Measurements from ENCODE around the gene CLEC16A. TPM values are rescaled to one million over a fixed set of nuclear protein-coding genes. Genes with fewer than 3 reads are reported as not detected.
"Not testable (repeated sequence)": the region's sequence is repeated elsewhere in the genome, so short reads cannot be mapped to it uniquely, and the experiment has no call there.

Gene CLEC16A
- total and polyA plus RNA-seq, 2 experiments from 2014 or later: 9.9 to 24.1 TPM

GRCh38 chr16:10929097-10929496 lies 15.3 kb upstream of the CLEC16A start:
- H3K27ac ChIP-seq (ENCODE audit: low read depth); DNase-seq (ENCODE audit: low spot score); H3K9me3 Mint-ChIP-seq; H3K4me1 ChIP-seq (ENCODE audit: insufficient read depth); H3K4me2 ChIP-seq; H3K27me3 Mint-ChIP-seq (ENCODE audit: insufficient read depth, low read depth, poor library complexity); H3K27ac Mint-ChIP-seq; H3K4me3 Mint-ChIP-seq; H3K4me3 ChIP-seq; H3K4me1 Mint-ChIP-seq; H4K20me1 ChIP-seq (replicated peaks; ENCODE audit: insufficient read depth); H3K27me3 ChIP-seq (ENCODE audit: insufficient read depth); ATAC-seq; H3K36me3 ChIP-seq (ENCODE audit: insufficient read depth); H3K79me2 ChIP-seq (replicated peaks; ENCODE audit: insufficient read depth); H2AFZ ChIP-seq; H3F3A ChIP-seq (replicated peaks; ENCODE audit: low read depth); H3K9me2 ChIP-seq (ENCODE audit: insufficient read depth): not testable (repeated sequence)
- peaks cover 13% of the 10 kb centered on the region for H3K36me3 Mint-ChIP-seq (ENCODE audit: low read depth)

- Mint-ChIP-seq H3K4me1 (no peaks in the 10 kb centered on the region), H3K27me3 (ENCODE audit: insufficient read depth, low read depth, poor library complexity) (peaks cover 8% of the 10 kb centered on the region), H3K27ac (no peak overlapping the region), H3K36me3 (ENCODE audit: low read depth) (peaks cover 13% of the 10 kb centered on the region), H3K9me3 (no peaks in the 10 kb centered on the region), H3K4me3 (no peak overlapping the region)
- H3F3A ChIP-seq (replicated peaks; ENCODE audit: low read depth): no peaks in the 10 kb centered on the region
- H3K79me2 ChIP-seq (replicated peaks; ENCODE audit: insufficient read depth): peaks cover 7% of the 10 kb centered on the region
- ATAC-seq: no peak
- no peaks in the 10 kb centered on the region for H3K4me1 ChIP-seq (ENCODE audit: insufficient read depth)
- no peak for DNase-seq (ENCODE audit: low spot score)
- no peaks in the 10 kb centered on the region; the same call in 1 of the 2 replicates for H3K36me3 ChIP-seq (ENCODE audit: insufficient read depth)
- H3K9me2 ChIP-seq (ENCODE audit: insufficient read depth): no peaks in the 10 kb centered on the region
- H3K27me3 ChIP-seq (ENCODE audit: insufficient read depth): no peaks in the 10 kb centered on the region
- H3K27ac ChIP-seq (ENCODE audit: low read depth): no peak overlapping the region
- peaks cover 9% of the 10 kb centered on the region; the same call in 1 of the 2 replicates for H4K20me1 ChIP-seq (replicated peaks; ENCODE audit: insufficient read depth)
- no peak overlapping the region for H3K4me3 ChIP-seq
- H2AFZ ChIP-seq: no peak overlapping the region
- TF ChIP-seq ZNF114 (CRISPR knock-in tag; IDR thresholded peaks at IDR 0.05) (no peak), ZNF462 (CRISPR knock-in tag; IDR thresholded peaks at IDR 0.05) (no peak), JUNB (IDR thresholded peaks at IDR 0.05; ENCODE audit: unreplicated experiment) (no peak), EZH2phosphoT487 (IDR thresholded peaks at IDR 0.05; ENCODE audit: unreplicated experiment) (no peak), NANOG (IDR thresholded peaks at IDR 0.05; ENCODE audit: borderline replicate concordance) (no peak)
- H3K4me2 ChIP-seq: no peak overlapping the region
Observed at GRCh38 chr16:10929853-10930754, 14.3 kb upstream of the CLEC16A start.

Measured in GM23338 (cell line).